Endothelial cell of umbilical vein (primary cell): ENCODE data around the gene CACNA2D1. TPM values are rescaled to one million over a fixed set of nuclear protein-coding genes. Genes with fewer than 3 reads are reported as not detected.

Experiments used
- BruUV-seq: library from RNA; stranded (reverse); fragments of 400-500 nt; replicated peaks from 2 replicates; lab custom pipeline; 2021; lab: Mats Ljungman, UMichigan
- CTCF ChIA-PET: fragments of 300-600, 350-600 bp; sonication (Branson Sonifier 250); formaldehyde crosslinking; loops from one replicate; lab custom pipeline; 2021; ENCODE audit warnings: antibody characterized with exemption, inconsistent platforms; lab: Charles Lee
- POLR2A ChIA-PET: fragments of 300-600, 350-600 bp; sonication (Branson Sonifier 250); formaldehyde crosslinking; loops from one replicate; lab custom pipeline; 2021; ENCODE audit warnings: antibody characterized with exemption, inconsistent platforms; lab: Charles Lee
- DNase-seq: peaks from one replicate; pipeline ENCODE4 v3.0.0-alpha.2; 2011; ENCODE audit warnings: low read depth, low spot score
- FAIRE-seq: peaks from 2 replicates; lab custom pipeline; 2011; peaks lifted over from hg19 to GRCh38; lab: Jason Lieb, UNC
- H2AFZ ChIP-seq: 2 replicates; pipeline ENCODE4 v1.6.0; 2012; ENCODE audit warnings: low read depth, low read length, control low read depth, inconsistent platforms
- H3K27ac ChIP-seq: 2 replicates; pipeline ENCODE4 v1.5.1; 2011; ENCODE audit warnings: low read depth, mild to moderate bottlenecking, control low read depth, low read length, moderate library complexity; ENCODE audit not compliant: insufficient read depth
- H3K27me3 ChIP-seq, 2 experiments: 2 replicates each; pipeline versions ENCODE4 v1.6.0 to v1.6.1; 2011; ENCODE audit warnings: low read length in 2 of 2, mixed read lengths in 1 of 2; ENCODE audit not compliant: control insufficient read depth in 2 of 2, insufficient read depth in 2 of 2
- H3K36me3 ChIP-seq, 2 experiments: 2 replicates in 1 of 2; 3 replicates in 1 of 2; pipeline ENCODE4 v1.5.1; 2011; ENCODE audit warnings: low read length in 2 of 2, mild to moderate bottlenecking in 1 of 2, moderate library complexity in 1 of 2; ENCODE audit not compliant: control insufficient read depth in 2 of 2, insufficient read depth in 2 of 2; ENCODE audit errors: extremely low read depth in 1 of 2
- H3K4me1 ChIP-seq: 3 replicates; pipeline ENCODE4 v1.5.1; 2011; ENCODE audit warnings: mild to moderate bottlenecking, low read length; ENCODE audit not compliant: control insufficient read depth, insufficient read depth; ENCODE audit errors: extremely low read depth
- H3K4me2 ChIP-seq: 2 replicates; pipeline ENCODE4 v1.6.1; 2011; ENCODE audit warnings: low read length, control low read depth, mixed read lengths; ENCODE audit not compliant: insufficient read depth
- H3K4me3 ChIP-seq, 3 experiments: fragments of 200-600 bp in 1 of 3; sonication (generic), shearing (Covaris generic) in 1 of 3; replicated peaks in 1 of 3; 2 replicates each; pipeline ENCODE4 v1.5.1; 2011 to 2016; ENCODE audit warnings: control low read depth in 3 of 3, low read length in 3 of 3, mild to moderate bottlenecking in 2 of 3, inconsistent platforms in 1 of 3, low read depth in 1 of 3, moderate library complexity in 1 of 3; ENCODE audit not compliant: insufficient read depth in 1 of 3
- H3K79me2 ChIP-seq: 2 replicates; pipeline ENCODE4 v1.6.0; 2012; ENCODE audit warnings: low read length, inconsistent platforms; ENCODE audit not compliant: control insufficient read depth, insufficient read depth
- H3K9ac ChIP-seq: replicated peaks from 2 replicates; pipeline ENCODE3; 2011; ENCODE audit warnings: low read length, control low read depth; ENCODE audit not compliant: insufficient read depth; ENCODE audit errors: extremely low read depth
- H3K9me1 ChIP-seq: replicated peaks from 3 replicates; pipeline ENCODE4 v1.6.0; 2011; ENCODE audit warnings: mild to moderate bottlenecking, low read length; ENCODE audit not compliant: control insufficient read depth, insufficient read depth; ENCODE audit errors: extremely low read depth
- H3K9me3 ChIP-seq: replicated peaks from 2 replicates; pipeline ENCODE4 v1.5.1; 2012; ENCODE audit warnings: low read length, inconsistent platforms; ENCODE audit not compliant: control insufficient read depth, insufficient read depth
- H4K20me1 ChIP-seq: replicated peaks from 2 replicates; pipeline ENCODE3; 2011; ENCODE audit warnings: mild to moderate bottlenecking, low read length; ENCODE audit not compliant: control insufficient read depth, insufficient read depth; ENCODE audit errors: extremely low read depth
- EZH2 ChIP-seq: IDR thresholded peaks from 2 replicates; pipeline ENCODE4 v1.6.1; 2012; ENCODE audit warnings: borderline replicate concordance, low read depth, mild to moderate bottlenecking, moderate library complexity, low read length, inconsistent platforms; ENCODE audit not compliant: severe bottlenecking
- FOS ChIP-seq: IDR thresholded peaks from 2 replicates; pipeline ENCODE4 v1.6.1; 2011; ENCODE audit warnings: mild to moderate bottlenecking, low read length, moderate library complexity, borderline replicate concordance; ENCODE audit not compliant: insufficient read depth
- GATA2 ChIP-seq: IDR thresholded peaks from 2 replicates; pipeline ENCODE4 v1.7.0; 2011; ENCODE audit warnings: low read depth, mild to moderate bottlenecking, moderate library complexity, mixed read lengths, low read length; ENCODE audit not compliant: insufficient read length, insufficient read depth
- JUN ChIP-seq: IDR thresholded peaks from 2 replicates; pipeline ENCODE4 v1.6.1; 2011; ENCODE audit warnings: borderline replicate concordance, low read depth; ENCODE audit not compliant: insufficient read length, insufficient read depth
- POLR2AphosphoS5 ChIP-seq: IDR thresholded peaks from 2 replicates; pipeline ENCODE4 v1.6.1; 2012; ENCODE audit warnings: low read depth, mild to moderate bottlenecking, control low read depth, low read length, moderate library complexity; ENCODE audit not compliant: insufficient read depth
- dilution Hi-C: fragments of 300-500 bp; cut with MboI; formaldehyde crosslinking; loops from one replicate; pipeline ENCODE4 v1.15.0; 2019; ENCODE audit warnings: low sequenced_read_pairs; ENCODE audit not compliant: extremely low pct_ligation_motif_present
- intact Hi-C: fragments of 100-400 bp; cut with micrococcal nuclease; formaldehyde crosslinking; loops from one replicate; pipeline ENCODE4 v1.10.0; 2022
- polyA plus RNA-seq, 4 experiments: library from polyadenylated mRNA; depleted of rRNA in 3 of 4; stranded (reverse) in 3 of 4; unstranded in 1 of 4; fragments of >200 nt; gene quantifications; 2 replicates each; pipeline versions ENCODE4 v1.2.1 to v1.2.3, GENCODE V29; 2011 to 2012; ENCODE audit warnings: missing spikeins in 1 of 4
- total RNA-seq: library from RNA; stranded (reverse); gene quantifications from 2 replicates; pipeline ENCODE4 v1.2.3, GENCODE V29; 2021
- TF ChIP-seq, protein P1 (sequence below): IDR thresholded peaks from 2 replicates; pipeline ENCODE4 v1.6.1; 2011; ENCODE audit not compliant: insufficient read depth, insufficient read length
- TF ChIP-seq, protein P2 (sequence below), 2 donors: IDR thresholded peaks; 1 replicate in 1 of 2; 2 replicates in 1 of 2; pipeline ENCODE4 v1.5.1; 2011; ENCODE audit warnings: low read length in 2 of 2, mild to moderate bottlenecking in 2 of 2, moderate library complexity in 2 of 2, control low read depth in 1 of 2, inconsistent platforms in 1 of 2, low read depth in 1 of 2; ENCODE audit not compliant: insufficient read depth in 1 of 2; ENCODE audit errors: extremely low read depth in 1 of 2

Gene CACNA2D1
- total and polyA plus RNA-seq, 2 donors (not counting 3 experiments of a cell fraction or from before 2014, with no cell fraction given) = 4.1 to 38.6 TPM

DNA sequence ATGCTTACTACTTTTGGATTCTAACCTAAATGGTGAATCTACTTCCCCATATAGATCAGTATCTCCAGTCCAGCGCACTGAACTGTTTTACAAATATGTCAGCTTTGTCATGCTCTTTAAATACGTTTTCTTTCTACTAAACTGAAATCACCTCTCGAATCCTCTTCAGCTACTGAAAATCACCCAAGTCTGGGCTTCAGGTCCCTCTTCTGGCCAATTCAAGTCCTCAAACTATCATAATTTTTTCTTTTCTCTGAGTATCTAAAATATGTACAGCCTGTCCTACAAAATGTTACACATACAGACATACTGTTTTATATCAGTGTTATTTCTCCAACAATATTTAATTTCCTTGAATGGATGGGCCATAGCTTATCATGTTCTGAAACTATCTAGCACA lies 84.2 kb downstream of the CACNA2D1 start:
- BruUV-seq = no TSS peak
- Histone ChIP-seq H3K36me3 (no peaks in the 10 kb centered on the region), H3K4me3 (no peak overlapping the region), H4K20me1 (peaks cover 2% of the 10 kb centered on the region), H2AFZ (no peak overlapping the region), H3K79me2 (no peaks in the 10 kb centered on the region), H3K9me1 (no peaks in the 10 kb centered on the region), H3K9me3 (no peaks in the 10 kb centered on the region), H3K27me3 (no peaks in the 10 kb centered on the region), H3K4me2 (no peak overlapping the region), H3K4me1 (no peaks in the 10 kb centered on the region), H3K27ac (no peak overlapping the region), H3K9ac (no peak overlapping the region)
- FAIRE-seq (no peak), DNase-seq (no peak)
- intact Hi-C loops = no loop called here
- TF ChIP-seq, protein P1, sequence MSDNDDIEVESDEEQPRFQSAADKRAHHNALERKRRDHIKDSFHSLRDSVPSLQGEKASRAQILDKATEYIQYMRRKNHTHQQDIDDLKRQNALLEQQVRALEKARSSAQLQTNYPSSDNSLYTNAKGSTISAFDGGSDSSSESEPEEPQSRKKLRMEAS = no peak
- no peak for TF ChIP-seq FOS
- no peak for TF ChIP-seq JUN
- TF ChIP-seq GATA2 = no peak
- TF ChIP-seq POLR2AphosphoS5 = no peak
- no peak for TF ChIP-seq EZH2
- TF ChIP-seq, protein P2, sequence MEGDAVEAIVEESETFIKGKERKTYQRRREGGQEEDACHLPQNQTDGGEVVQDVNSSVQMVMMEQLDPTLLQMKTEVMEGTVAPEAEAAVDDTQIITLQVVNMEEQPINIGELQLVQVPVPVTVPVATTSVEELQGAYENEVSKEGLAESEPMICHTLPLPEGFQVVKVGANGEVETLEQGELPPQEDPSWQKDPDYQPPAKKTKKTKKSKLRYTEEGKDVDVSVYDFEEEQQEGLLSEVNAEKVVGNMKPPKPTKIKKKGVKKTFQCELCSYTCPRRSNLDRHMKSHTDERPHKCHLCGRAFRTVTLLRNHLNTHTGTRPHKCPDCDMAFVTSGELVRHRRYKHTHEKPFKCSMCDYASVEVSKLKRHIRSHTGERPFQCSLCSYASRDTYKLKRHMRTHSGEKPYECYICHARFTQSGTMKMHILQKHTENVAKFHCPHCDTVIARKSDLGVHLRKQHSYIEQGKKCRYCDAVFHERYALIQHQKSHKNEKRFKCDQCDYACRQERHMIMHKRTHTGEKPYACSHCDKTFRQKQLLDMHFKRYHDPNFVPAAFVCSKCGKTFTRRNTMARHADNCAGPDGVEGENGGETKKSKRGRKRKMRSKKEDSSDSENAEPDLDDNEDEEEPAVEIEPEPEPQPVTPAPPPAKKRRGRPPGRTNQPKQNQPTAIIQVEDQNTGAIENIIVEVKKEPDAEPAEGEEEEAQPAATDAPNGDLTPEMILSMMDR (IDR thresholded peaks at IDR 0.05; ENCODE audit: extremely low read depth in 1 of 2, insufficient read depth in 1 of 2, low read depth in 1 of 2, low read length in 2 of 2) = no peak
- dilution Hi-C loops = no loop called here
- POLR2A ChIA-PET = no interaction called here
- CTCF ChIA-PET = interaction anchor here (1.3 to 1.6 kb wide), 2 partner anchors 122 to 125 kb away, joined by 5 to 6 read pairs; no protein-coding TSS in a partner anchor
